ENCODE measurements around the gene FARS2. TPM values are rescaled to one million over a fixed set of nuclear protein-coding genes. Genes with fewer than 3 reads are reported as not detected.

FARS2 gene
- total RNA-seq, 1 donor from 2014 or later: 19.9 TPM

- Mint-ChIP-seq H3K4me3 (no peak overlapping the region), H3K27ac (no peak overlapping the region), H3K4me1 (peaks cover 7% of the 10 kb centered on the region), H3K9me3 (no peaks in the 10 kb centered on the region), H3K27me3 (ENCODE audit: low read depth) (no peaks in the 10 kb centered on the region), H3K36me3 (no peaks in the 10 kb centered on the region)
- no peak for DNase-seq (ENCODE audit: low spot score in 2 of 2, unreplicated experiment in 2 of 2)
- no peak for TF ChIP-seq CTCF (IDR thresholded peaks at IDR 0.05; ENCODE audit: unreplicated experiment)
Observed at GRCh38 chr6:5705252-5705651, 443.9 kb downstream of the FARS2 start.

- Mint-ChIP-seq H3K27ac (no peak overlapping the region), H3K36me3 (no peaks in the 10 kb centered on the region), H3K4me3 (no peak overlapping the region), H3K4me1 (peaks cover 1% of the 10 kb centered on the region), H3K27me3 (ENCODE audit: low read depth) (no peaks in the 10 kb centered on the region), H3K9me3 (no peaks in the 10 kb centered on the region)
- DNase-seq (ENCODE audit: low spot score in 2 of 2, unreplicated experiment in 2 of 2): no peak
- TF ChIP-seq CTCF (IDR thresholded peaks at IDR 0.05; ENCODE audit: unreplicated experiment): no peak
Observed at GRCh38 chr6:5706124-5707033, 445.1 kb downstream of the FARS2 start.

- DNase-seq (ENCODE audit: low spot score in 2 of 2, unreplicated experiment in 2 of 2): no peak
- TF ChIP-seq CTCF (IDR thresholded peaks at IDR 0.05; ENCODE audit: unreplicated experiment): no peak
- H3K27ac Mint-ChIP-seq: no peak overlapping the region
- no peaks in the 10 kb centered on the region for H3K27me3 Mint-ChIP-seq (ENCODE audit: low read depth)
- no peaks in the 10 kb centered on the region for H3K36me3 Mint-ChIP-seq
- no peaks in the 10 kb centered on the region for H3K4me1 Mint-ChIP-seq
- no peaks in the 10 kb centered on the region for H3K9me3 Mint-ChIP-seq
- H3K4me3 Mint-ChIP-seq: no peak overlapping the region
Observed at GRCh38 chr6:5707281-5708045, 446.1 kb downstream of the FARS2 start.

- no peak for TF ChIP-seq CTCF (IDR thresholded peaks at IDR 0.05; ENCODE audit: unreplicated experiment)
- H3K4me1 Mint-ChIP-seq: no peaks in the 10 kb centered on the region
- peaks cover 2% of the 10 kb centered on the region for H3K36me3 Mint-ChIP-seq
- no peaks in the 10 kb centered on the region for H3K27me3 Mint-ChIP-seq (ENCODE audit: low read depth)
- peaks cover 5% of the 10 kb centered on the region for H3K9me3 Mint-ChIP-seq
- H3K4me3 Mint-ChIP-seq: no peak overlapping the region
- no peak for DNase-seq (ENCODE audit: low spot score in 2 of 2, unreplicated experiment in 2 of 2)
- no peak overlapping the region for H3K27ac Mint-ChIP-seq
Observed at GRCh38 chr6:5710516-5710915, 449.2 kb downstream of the FARS2 start.

GRCh38 chr6:5710936-5711335 is 449.6 kb downstream of the FARS2 start:
- Mint-ChIP-seq H3K4me3 (no peak overlapping the region), H3K9me3 (peaks cover 9% of the 10 kb centered on the region), H3K27me3 (ENCODE audit: low read depth) (no peaks in the 10 kb centered on the region), H3K27ac (no peak overlapping the region), H3K36me3 (peaks cover 4% of the 10 kb centered on the region), H3K4me1 (no peaks in the 10 kb centered on the region)
- TF ChIP-seq CTCF (IDR thresholded peaks at IDR 0.05; ENCODE audit: unreplicated experiment): no peak
- DNase-seq (ENCODE audit: low spot score in 2 of 2, unreplicated experiment in 2 of 2): no peak

Measured in mesothelial cell of epicardium (in vitro differentiated cells).